Dedifferentiated amniotic fluid mesenchymal stem cell (primary cell): ENCODE measurements around the gene RASGRF1.

Source experiments
- DNase-seq: peaks from one replicate; pipeline ENCODE4 v3.0.0-alpha.2; 2016; ENCODE audit errors: extremely low spot score

RASGRF1 gene

DNA sequence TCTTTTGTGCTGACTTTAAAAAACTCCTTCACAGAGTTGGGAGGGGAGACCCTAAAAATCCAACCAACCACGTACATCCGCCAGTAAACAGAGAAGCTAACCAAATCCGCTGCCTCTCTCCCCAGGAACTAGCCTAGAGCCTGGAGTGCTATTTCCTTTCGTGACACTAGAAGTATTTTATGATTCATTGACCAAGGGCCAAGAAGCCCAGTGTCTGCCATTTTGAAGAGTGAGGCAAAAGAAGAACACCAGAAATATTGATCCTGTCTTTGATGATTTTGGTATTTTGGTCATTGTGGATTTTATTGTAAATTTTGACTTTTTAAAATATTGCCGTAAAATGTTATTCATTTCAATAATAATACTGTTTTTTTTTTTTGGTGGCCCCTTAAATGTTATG, 135.2 kb downstream of the RASGRF1 start:
- DNase-seq: no peak

DNA sequence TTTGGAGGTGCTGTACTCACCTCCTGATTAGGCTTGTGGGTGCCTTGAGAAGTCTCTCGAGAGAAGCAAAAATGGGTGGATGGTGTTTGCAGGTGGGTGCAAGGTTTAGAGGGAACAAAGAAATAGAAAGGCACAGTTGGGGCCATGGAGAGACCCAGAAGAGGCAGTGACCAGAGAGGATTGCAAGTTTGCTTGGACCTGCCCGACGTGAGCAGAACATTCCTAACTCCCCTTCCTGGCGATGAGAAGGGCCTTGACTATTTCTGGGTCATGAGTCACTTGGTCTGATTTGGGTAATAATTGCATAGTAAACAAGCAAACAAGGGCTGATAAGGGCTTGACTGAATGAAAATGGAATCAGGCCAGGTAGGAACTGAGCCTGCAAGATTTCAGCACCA, 138.7 kb downstream of the RASGRF1 start:
- DNase-seq: no peak

DNA sequence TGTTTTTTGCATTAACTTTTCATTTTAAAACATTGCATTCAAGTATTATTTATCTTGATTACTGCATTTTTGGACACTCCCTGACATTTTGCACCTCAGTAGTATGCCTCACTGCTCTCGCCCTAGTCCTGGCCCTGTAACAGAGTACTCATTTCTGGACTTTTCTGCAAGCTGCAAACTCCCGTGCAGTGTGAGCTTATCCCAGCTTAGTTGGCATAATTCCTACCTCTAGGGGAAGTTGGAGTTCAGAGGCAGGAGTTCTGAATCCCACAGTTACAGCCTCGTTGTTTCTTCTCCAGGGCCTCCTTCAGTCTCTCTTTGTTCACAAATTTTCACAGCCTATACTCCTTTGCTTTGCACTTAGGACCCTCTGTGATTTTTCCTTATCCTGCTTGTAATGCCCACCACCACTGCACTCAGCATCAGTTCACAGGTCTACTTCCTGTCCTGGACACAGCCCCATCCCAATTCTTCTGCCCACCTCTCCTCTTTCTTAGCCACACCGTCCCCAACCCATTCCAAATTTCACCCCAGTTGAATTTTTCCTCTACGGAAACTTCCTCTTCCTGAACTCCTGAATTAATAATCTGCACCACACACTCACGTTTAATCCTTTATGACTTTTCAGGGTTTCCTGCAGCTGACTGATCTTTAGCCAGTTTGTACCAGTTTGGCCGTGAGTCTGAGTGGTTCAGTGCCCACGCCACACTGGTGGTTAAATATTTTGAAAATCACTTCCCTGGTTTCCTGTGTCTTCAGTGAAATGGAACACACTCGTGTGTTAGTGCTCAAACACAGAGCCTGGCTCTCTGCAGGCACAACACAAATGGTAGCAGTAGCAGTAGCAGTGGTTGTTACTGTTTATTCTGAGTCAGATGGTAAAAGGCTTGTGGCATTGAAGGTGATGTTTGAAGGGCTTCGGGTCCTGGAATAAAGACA, 139.4 kb downstream of the RASGRF1 start:
- DNase-seq: no peak

DNA sequence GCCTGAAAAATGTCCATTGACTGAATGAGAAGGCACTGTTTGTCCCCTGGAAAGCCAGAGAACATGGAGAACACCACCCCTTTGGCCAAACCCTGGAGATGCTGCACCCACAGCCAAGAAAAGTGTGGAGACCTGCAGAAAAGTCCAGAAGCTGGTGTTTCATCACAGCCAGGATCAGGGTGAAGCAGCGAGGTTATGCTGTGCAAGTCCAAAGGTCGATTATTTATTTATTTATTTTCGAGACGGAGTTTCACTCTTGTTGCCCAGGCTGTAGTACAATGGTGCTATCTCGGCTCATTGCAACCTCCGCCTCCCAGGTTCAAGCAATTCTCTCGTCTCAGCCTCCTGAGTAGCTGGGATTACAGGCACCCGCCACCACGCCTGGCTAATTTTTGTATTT, 140.2 kb downstream of the RASGRF1 start:
- no peak for DNase-seq

DNA sequence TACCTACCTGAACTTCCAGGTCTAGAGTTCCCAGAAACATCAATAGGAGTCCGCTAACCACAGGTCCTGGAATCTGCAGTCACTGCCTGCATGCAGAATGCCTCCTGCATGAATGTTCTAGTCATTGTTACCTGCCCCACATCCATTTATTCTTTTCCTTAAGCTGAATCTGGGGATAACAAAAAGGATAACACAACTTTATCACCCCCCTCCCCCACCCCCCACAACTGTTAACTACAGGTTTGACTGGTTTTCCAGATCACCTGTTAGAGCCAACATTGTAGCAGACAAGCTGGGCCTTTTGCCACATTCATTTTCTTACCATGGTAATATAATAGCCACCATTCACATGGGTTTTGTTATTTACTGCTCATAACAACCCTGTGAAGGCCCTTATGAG, 141.1 kb downstream of the RASGRF1 start:
- DNase-seq: no peak

DNA sequence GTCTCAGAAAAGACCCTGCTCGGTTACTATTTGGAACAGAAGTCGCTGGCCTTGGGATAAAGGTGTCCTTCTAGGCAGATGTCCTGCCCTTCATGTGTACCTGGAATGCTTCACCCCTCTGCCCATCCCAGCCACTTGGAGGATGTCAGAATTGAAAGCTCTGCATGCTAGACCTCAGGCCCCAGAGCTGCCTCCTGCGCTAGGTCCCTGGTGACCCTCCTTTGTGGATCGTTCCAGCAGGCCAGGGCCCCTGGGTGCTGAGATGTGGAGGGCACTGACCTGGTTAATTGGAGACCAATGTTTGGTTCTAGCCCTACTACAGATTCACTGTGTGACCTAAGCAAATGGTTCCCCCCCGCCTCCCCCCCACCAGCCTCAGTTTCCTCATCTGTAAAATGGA, 143.1 kb downstream of the RASGRF1 start:
- DNase-seq: no peak

DNA sequence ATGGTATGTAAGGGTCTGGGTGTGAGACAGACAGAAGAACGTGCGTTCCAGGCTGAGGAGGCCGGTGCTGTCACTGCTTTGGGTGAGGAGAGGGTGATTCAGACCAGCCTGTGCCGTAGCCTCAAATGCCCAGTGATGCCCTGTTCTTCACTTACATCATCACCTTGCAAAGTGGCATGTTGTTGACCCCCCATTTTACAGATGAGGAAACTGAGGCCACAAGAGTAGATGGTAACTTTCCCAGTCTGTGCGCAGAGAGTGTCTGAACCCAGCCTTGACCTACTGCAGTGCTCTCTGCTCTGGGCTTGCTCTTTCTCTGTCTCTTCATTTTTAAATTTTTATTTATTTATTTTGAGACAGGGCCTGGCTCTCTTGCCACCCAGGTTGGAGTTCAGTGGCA, 144.1 kb downstream of the RASGRF1 start:
- DNase-seq: no peak

DNA sequence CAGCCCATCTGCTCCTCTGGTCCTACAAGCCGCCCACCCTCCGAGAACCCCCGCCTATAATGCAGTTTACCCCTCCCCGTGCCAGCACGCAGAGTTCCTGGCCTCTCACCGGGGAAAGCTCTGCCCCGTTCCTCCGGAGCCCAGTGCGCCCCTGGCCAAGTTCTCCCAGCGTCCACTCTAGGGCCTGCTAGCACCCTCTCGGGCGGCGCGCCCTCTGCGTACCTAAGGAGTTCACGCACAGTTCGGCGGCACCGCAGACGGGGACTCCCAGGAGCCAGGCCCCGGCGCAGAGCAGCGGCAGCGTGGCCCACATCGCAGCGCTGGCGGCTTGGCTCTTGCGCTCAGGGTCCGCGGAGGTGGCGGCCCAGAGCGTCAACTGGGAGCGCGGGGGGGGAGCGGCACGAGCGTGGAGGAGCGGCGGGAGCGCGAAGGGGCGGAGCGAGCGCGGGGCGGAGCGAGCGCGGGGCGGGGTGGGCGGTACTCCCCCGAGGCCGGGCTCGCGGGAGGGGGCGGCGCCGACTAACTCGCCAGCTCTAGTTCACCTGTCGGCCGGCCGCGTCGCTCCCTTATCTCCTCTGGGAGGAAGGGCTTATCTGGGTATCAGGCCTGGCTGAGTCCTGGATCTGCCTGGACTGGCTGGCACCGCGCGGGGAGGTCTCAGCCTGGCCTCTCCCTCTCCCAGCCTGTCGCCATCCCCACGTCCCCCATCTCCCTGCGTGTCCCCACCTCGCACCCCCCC, 145.7 kb downstream of the RASGRF1 start, which contains the start of gene CTSH:
Gene CTSH (minus strand): TSS at position 378 of the 739 bp plus-strand sequence. CDS start 65 bp downstream, at position 313.
- no peak for DNase-seq

DNA sequence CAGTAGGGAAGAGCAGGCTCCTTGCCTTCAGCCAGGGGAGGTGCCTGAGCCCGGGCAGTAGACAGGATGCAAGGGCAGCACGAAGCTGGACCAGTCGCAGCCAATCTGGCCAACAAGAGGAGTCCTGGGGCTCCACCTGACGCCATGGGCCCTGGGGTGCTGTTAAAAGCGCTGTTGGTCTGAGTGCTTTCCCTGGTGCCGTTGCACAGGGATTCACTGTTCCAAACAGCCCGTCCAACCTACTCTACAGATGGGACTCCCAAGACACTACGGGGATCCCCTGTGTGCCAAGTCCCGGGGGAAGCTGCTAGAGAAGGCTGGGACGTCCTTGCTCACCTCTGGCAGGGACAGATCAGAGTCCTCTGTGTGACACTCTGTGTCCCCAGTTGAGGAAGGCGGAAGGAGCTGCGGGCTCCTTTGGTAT, 146.4 kb downstream of the RASGRF1 start:
- no peak for DNase-seq

DNA sequence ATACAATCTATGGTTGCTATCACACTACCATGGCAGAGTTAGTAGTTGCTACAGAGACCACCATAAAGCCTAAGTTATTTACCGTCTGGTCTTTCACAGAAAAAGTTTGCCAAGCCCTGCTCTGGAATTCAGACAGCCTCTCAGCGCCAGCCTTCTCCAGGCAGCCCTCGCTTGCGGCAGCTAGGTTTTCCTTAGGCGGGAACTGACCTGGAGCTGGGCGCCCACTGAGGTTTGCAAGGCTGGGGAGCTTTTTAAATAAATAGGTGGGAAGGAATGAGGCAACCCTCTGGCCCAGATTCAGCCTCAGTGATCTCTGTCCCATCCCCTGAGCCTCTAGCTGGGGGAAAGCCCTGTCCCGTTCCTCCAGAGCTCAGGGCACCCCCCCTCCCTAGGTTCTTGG, 146.9 kb downstream of the RASGRF1 start:
- DNase-seq: no peak

DNA sequence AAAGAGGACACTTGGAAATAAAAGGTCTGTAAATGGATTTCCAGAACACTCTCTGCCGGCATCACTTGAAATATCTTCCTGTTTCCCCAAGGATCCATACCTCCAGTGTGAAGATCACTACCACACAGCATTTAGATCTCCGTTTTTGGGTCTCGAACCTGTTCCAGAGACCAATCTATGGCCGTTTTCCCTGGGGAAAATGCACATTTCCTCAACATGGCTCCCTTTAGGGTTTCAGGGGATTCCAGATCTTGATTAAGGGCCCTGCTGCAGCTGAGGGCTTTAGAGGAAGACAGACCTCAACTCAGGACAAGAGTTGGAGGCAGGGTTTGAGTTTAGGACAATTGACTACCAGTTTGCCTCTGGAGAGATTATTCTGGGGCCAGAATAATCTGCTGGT, 147.8 kb downstream of the RASGRF1 start:
- DNase-seq: no peak

DNA sequence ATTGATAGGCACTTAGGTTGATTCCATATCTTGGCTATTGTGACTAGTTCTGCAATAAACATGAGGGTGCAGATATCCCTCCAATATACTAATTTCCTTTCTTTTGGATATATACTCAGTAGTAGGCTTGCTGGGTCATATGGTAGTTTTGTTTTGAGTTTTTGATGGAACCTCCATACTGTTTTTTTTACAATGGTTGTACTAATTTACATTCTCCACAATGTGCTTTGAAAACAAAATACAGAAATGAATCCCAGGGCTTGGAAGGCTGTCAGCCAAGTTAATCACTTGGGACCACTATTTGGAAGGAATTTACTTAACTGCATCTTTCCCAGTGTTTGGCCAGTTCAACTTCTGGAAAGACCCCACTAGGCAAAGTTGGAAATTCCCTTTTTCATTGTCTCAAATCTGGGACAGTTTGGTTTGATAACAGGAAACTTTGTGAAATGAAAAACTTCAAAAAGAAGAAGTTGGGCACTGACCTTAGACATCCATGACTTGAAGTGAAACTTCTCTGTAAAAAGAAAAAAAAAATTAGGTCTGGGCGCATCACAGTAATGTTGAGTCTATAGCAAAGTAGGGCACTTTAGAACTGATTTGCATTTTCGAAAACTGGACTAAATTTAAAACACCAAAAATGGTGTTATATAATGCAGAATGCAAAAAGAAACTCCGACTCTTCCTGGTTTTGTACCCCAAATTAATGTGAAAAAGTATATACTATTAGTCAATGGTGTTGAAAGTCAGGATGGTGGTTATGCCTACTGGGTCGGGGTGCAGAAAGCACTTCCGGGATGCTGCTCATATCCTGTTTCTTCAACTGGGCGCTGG, 151.7 kb downstream of the RASGRF1 start:
- DNase-seq: no peak

DNA sequence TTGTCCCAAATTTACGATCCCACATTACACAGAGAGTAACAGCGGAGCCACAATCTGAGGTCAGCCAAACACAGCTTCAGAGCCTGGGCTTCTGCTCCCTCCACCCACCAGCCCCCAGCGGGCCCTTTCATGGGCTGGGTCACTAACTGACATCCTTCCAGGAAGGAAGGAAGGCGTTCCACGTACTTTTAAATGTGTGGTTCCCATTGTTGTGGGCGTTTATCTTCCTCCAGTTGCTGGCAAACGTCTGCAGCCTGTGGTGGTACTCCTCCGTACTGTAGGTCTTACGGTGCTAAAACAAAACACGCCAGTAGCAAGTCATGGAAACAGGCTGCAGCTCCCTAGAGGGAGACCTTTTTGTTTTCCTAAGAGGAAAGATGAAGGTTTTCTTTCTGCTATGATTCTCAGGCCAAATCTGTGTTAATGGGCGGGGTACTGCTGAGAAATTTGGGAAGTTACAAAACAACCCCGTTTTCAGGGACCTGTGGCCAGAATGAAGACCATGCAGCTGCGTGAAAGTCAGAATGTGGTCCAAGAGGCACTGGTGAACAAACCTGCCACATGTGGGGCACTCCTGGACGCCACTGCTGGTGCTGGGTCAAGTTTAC, 153.3 kb downstream of the RASGRF1 start:
- no peak for DNase-seq

DNA sequence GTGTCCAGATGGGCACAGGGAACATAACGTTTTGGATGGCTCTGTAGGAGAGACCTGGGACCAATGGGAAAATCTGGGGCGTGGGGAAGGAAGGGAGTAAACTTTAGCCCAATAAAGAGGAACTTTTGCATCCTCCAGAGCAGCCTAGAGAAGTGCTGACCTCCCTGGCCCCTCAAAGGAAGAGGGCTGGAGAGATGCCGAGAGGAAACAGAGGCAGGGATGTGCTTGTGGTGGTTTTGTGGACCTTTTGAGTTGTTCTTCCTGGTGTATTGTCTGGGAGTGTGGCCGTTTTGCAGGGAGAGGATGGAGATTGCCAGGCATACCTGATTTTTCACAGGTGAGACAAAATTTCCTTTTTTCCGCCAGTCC, 155.9 kb downstream of the RASGRF1 start:
- DNase-seq: no peak

DNA sequence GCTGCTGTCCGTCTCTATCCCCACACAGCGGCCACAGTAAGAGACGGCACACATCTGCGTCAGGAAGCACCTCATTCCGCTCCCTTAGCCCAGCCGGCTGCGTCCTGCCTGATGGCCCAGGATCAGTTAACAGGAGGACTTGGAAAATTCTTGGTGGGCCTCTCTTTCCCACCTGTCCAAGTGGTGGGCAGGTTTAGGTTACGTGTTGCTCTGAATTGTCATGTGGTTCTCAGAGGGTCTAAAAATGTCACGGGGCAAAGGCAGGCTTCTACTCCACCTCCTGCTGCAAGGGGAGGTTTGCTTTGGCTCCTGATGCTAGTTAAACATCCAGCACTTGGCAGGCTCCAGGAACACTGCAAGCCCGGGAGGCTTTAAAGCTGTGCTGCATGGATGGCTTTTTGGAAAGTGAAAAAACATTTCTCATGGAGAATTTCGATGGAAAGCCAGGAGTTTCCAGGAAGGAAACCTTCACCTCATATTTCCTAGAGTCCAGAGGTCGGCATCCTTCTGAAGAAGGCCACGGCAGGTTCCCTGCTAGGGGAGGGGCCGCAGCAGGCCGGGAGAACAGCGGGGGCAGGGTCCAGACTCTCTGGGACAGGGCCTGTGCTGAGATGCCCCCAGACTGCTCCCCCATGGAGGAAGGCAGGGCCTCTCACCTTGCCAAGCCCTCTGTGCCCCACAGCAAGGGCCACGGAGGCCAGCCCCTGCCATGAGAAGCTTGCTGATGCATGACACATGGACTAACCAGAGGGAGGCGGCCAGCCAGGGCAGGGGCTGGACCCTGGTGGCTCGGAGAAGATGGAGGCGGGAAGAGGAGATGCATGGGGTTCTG, 156.5 kb downstream of the RASGRF1 start:
- no peak for DNase-seq

DNA sequence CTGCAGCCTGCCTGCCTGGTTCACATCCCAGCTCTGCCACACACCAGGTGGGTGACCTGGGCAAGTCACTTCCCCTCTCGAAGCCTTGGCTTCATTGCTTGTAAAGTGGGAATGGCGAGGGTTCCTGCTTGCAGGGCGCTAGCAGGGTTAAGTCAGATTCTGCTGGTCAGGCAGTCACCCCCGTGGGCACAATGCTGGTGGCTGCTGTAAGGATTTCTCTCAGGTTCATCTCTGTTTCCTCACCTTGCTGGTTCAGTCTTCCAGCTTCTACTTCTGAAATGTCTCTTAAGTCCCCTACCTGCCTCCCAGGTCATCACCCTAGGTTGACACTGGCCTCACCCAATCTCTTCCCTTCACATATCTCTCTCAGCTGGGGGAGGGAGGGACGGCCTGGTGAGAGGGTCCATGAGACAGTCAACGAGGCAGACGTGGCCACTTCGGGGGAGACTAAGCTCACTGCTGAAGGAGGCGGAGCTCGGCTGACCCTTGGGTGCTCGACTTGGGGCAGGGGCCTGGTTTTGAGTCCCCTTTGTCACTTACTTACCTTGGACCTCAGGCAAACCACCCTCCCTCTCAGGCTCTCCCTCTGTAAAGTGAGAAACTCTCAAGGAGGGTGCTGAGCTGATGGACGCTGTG, 157.3 kb downstream of the RASGRF1 start:
- no peak for DNase-seq

DNA sequence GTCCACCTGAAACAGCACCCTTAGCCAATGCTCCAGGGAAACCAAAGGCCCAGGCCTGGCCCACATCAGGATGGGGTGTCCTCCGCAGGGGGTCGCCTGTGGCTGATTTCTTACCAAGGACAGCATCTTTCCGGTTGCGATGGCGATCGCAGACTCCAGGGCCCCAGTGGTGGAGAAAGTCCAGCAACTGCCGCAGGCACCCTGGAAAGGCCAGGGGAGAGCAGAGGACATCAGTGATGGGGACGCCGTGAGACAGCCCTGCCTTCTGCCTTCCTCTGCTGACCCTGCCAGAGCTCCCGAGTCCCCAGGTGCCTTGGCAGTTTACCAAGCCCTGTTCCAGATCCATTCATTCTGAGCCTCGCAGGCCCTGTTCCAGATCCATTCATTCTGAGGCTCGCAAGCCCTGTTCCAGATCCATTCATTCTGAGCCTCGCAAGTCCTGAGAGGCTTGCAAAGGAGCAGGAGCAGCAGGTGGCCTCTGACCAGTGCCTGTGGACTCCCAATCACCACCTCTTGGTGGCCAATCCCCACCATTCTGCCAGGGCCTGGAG, 158.2 kb downstream of the RASGRF1 start:
- DNase-seq: no peak

DNA sequence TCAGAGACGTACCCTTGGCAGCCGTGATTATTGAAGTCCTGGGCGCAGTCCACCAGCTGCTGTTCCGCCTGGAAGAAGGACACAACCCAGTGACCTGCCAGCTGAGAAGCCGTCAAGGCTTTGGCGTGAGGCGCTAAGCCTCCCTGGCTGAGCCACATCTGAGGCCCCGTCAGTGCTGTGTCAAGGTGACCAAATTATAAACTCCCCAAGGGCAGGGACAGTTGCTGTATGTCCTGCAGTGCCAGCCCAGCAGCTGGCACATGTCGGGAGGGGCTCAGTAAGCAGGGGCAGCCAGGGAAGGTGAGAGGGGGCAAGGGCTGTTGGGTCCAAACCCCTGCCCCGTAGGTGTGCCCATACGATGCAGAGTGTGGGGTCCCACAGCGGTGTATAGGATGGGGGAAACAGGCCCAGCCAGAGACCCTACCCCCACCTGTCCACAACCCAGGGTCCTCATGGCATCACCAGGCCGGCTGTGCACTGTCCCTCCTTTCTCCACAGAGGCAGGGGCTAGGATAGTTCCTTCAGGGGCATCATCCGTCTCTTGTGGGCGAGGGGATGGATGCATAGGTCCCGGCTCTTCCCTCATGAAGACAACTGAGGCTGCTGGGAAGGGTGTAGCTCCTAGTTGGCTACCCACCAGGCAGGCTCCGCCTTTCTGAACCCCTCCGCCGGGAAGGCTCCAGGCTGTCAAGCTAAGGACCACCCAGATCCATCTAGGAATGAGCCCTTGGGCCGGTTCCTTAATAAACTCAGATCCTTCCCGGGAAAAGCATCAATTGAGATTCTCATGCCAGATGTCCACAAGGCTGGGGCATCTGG, 158.9 kb downstream of the RASGRF1 start:
- DNase-seq: no peak
